Epidermal melanocyte (primary cell): ENCODE data around the gene PRKCH.

ENCODE experiments used
- DNase-seq: peaks from one replicate; pipeline ENCODE4 v3.0.0; 2011; ENCODE audit warnings: low spot score; ENCODE audit not compliant: insufficient read length

PRKCH gene

GRCh38 chr14:61486930-61487495 lies 165.6 kb downstream of the PRKCH start:
- DNase-seq, result no peak

- DNase-seq, result no peak
These were observed 167.3 kb downstream of the PRKCH start for GRCh38 chr14:61488417-61489401.

GRCh38 chr14:61489512-61489911 lies 168.1 kb downstream of the PRKCH start:
- no peak for DNase-seq

GRCh38 chr14:61489932-61490331 lies 168.6 kb downstream of the PRKCH start:
- no peak for DNase-seq

GRCh38 chr14:61491224-61491623 lies 169.8 kb downstream of the PRKCH start:
- no peak for DNase-seq

- no peak for DNase-seq
These were observed 170.6 kb downstream of the PRKCH start for GRCh38 chr14:61491876-61492434.

GRCh38 chr14:61492474-61492873 lies 171.1 kb downstream of the PRKCH start:
- DNase-seq, result no peak

- DNase-seq, result no peak
These were observed 171.9 kb downstream of the PRKCH start for GRCh38 chr14:61493239-61493638.

GRCh38 chr14:61494018-61494417 lies 172.6 kb downstream of the PRKCH start:
- DNase-seq, result no peak

- DNase-seq, result no peak
These were observed 174.4 kb downstream of the PRKCH start for GRCh38 chr14:61495809-61496208.

- no peak for DNase-seq
These were observed 176.9 kb downstream of the PRKCH start for GRCh38 chr14:61498303-61498702.

GRCh38 chr14:61498811-61499210 lies 177.4 kb downstream of the PRKCH start:
- no peak for DNase-seq

- no peak for DNase-seq
These were observed 178.6 kb downstream of the PRKCH start for GRCh38 chr14:61499991-61500390.

- no peak for DNase-seq
These were observed 180.5 kb downstream of the PRKCH start for GRCh38 chr14:61501714-61502458.

- no peak for DNase-seq
These were observed 181.2 kb downstream of the PRKCH start for GRCh38 chr14:61502459-61503093.

- DNase-seq, result no peak
These were observed 181.9 kb downstream of the PRKCH start for GRCh38 chr14:61503167-61503801.

GRCh38 chr14:61504901-61505300 lies 183.5 kb downstream of the PRKCH start:
- no peak for DNase-seq

GRCh38 chr14:61505815-61506809 lies 184.7 kb downstream of the PRKCH start:
- DNase-seq, result no peak

- DNase-seq, result no peak
These were observed 187.1 kb downstream of the PRKCH start for GRCh38 chr14:61508526-61508925.
